PC-3 (cell line): ENCODE results near the gene SPDEF. TPM values are rescaled to one million over a fixed set of nuclear protein-coding genes. Genes with fewer than 3 reads are reported as not detected.
A peak's percentile ranks its signal among the peaks of the same experiment; 100 is the strongest.

ENCODE experiments used
- ATAC-seq: fragments of 200-7000 bp; cut with Tn5 transposase; 2 replicates; pipeline ENCODE4 v1.9.1; 2020; ENCODE audit warnings: mild to moderate bottlenecking, moderate library complexity
- BruUV-seq: library from RNA; stranded (reverse); fragments of 400-500 nt; replicated peaks from 2 replicates; lab custom pipeline; 2021; lab: Mats Ljungman, UMichigan
- CTCF ChIA-PET: fragments of 300-600 bp; sonication (Branson Sonifier 250); formaldehyde crosslinking; loops from one replicate; lab custom pipeline; 2022; ENCODE audit warnings: antibody characterized with exemption; lab: Charles Lee
- POLR2A ChIA-PET: fragments of 300-600 bp; sonication (Branson Sonifier 250); formaldehyde crosslinking; loops from one replicate; lab custom pipeline; 2022; ENCODE audit warnings: antibody characterized with exemption; ENCODE audit not compliant: unreplicated experiment; lab: Charles Lee
- DNase-seq: peaks from one replicate; pipeline ENCODE4 v3.0.0-alpha.2; 2015
- H2AFZ ChIP-seq: fragments of 300-600 bp; sonication (generic); 2 replicates; pipeline ENCODE4 v1.6.0; 2016; ENCODE audit warnings: antibody characterized with exemption, low read length
- H3F3A ChIP-seq: fragments of 300-600 bp; sonication (generic); one replicate; pipeline ENCODE4 v1.6.0; 2017; ENCODE audit warnings: antibody characterized with exemption, low read length, control low read depth, mild to moderate bottlenecking; ENCODE audit not compliant: unreplicated experiment
- H3K27ac ChIP-seq: fragments of 300-600 bp; sonication (generic); 2 replicates; pipeline ENCODE4 v1.5.1; 2016; ENCODE audit warnings: mild to moderate bottlenecking, low read length
- H3K27me3 ChIP-seq: fragments of 300-600 bp; sonication (generic); 2 replicates; pipeline ENCODE4 v1.6.1; 2016; ENCODE audit warnings: low read length, mixed read lengths
- H3K36me3 ChIP-seq: fragments of 300-600 bp; sonication (generic); 2 replicates; pipeline ENCODE4 v1.6.1; 2016; ENCODE audit warnings: low read depth, mixed run types, low read length, mixed read lengths
- H3K4me1 ChIP-seq: fragments of 300-600 bp; sonication (generic); 2 replicates; pipeline ENCODE4 v1.5.1; 2016; ENCODE audit warnings: low read length; ENCODE audit not compliant: insufficient read depth
- H3K4me2 ChIP-seq: fragments of 300-600 bp; sonication (generic); 2 replicates; pipeline ENCODE4 v1.6.0; 2016; ENCODE audit warnings: low read length
- H3K4me3 ChIP-seq: fragments of 300-600 bp; sonication (generic); 2 replicates; pipeline ENCODE4 v1.5.1; 2016; ENCODE audit warnings: mild to moderate bottlenecking, low read length, mixed read lengths
- H3K79me2 ChIP-seq: fragments of 300-600 bp; sonication (generic); 2 replicates; pipeline ENCODE4 v1.6.1; 2017; ENCODE audit warnings: low read length, mixed read lengths
- H3K9ac ChIP-seq: fragments of 300-600 bp; sonication (generic); 2 replicates; pipeline ENCODE4 v1.6.0; 2016; ENCODE audit warnings: mild to moderate bottlenecking, low read length
- H3K9me2 ChIP-seq: fragments of 300-600 bp; sonication (generic); replicated peaks from 2 replicates; pipeline ENCODE4 v1.6.1; 2016; ENCODE audit warnings: mixed run types, low read length, mixed read lengths
- H3K9me3 ChIP-seq: fragments of 300-600 bp; sonication (generic); 2 replicates; pipeline ENCODE4 v1.6.1; 2016; ENCODE audit warnings: low read length, mixed read lengths
- H4K20me1 ChIP-seq: fragments of 300-600 bp; sonication (generic); 2 replicates; pipeline ENCODE4 v1.6.1; 2016; ENCODE audit warnings: low read length, mixed read lengths
- EZH2 ChIP-seq: fragments of 300-600 bp; sonication (generic); IDR thresholded peaks from one replicate; pipeline ENCODE4 v1.6.1; 2017; ENCODE audit warnings: antibody characterized with exemption, mild to moderate bottlenecking, low read length; ENCODE audit not compliant: unreplicated experiment
- EZH2phosphoT487 ChIP-seq: fragments of 300-600 bp; sonication (generic); IDR thresholded peaks from 2 replicates; pipeline ENCODE4 v1.6.1; 2018; ENCODE audit warnings: mild to moderate bottlenecking, antibody characterized with exemption, low read length, borderline replicate concordance
- intact Hi-C: fragments of 100-400 bp; cut with micrococcal nuclease; formaldehyde crosslinking; loops from 2 replicates; pipeline ENCODE4 v1.9.0; 2023
- total RNA-seq: library from RNA; depleted of rRNA; stranded (reverse); fragments of >200 nt; gene quantifications from 2 replicates; pipeline ENCODE4 v1.2.3, GENCODE V29; 2014
- TF ChIP-seq, protein P1 (sequence below): fragments of 300-600 bp; sonication (generic); conservative IDR thresholded peaks from 2 replicates; pipeline ENCODE4 v1.5.1; 2017; ENCODE audit warnings: antibody characterized with exemption, low read depth, mild to moderate bottlenecking, low read length

The SPDEF gene
- total RNA-seq, 1 experiment from 2014 or later, result 190 TPM

DNA sequence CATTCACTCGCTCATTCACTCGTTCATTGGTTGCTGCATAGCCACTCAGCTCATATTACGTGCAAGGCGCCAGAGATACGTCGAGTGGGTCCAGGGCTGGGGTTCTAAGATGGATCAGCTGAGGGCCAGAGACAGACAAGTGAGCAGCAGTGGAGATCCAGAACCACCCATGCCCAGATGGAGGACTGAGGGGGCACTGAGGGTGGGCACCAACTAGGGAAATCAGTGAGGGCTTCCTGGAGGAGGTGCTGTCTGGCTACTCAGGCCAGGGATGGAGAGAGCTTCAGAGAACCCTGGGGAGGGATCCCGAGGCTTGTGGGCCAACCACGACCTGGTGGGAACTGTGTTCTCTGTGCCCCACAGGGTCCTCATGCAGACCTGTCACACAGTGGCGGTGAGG is 364 bp upstream of the SPDEF start:
- Histone ChIP-seq H3K36me3 (peaks cover 7% of the 10 kb centered on the region), H3K9me2 (no peaks in the 10 kb centered on the region), H4K20me1 (no peaks in the 10 kb centered on the region), H3K4me1 (peaks cover 43% of the 10 kb centered on the region), H3K4me2 (peak overlapping the region; percentile 85), H2AFZ (peak overlapping the region; percentile 45; the same call in 1 of the 2 replicates), H3K9me3 (no peaks in the 10 kb centered on the region), H3K79me2 (peaks cover 42% of the 10 kb centered on the region), H3K27ac (peak overlapping the region; percentile 65), H3K9ac (0 out of 2 replicates have a peak overlapping the region, but pooled peaks have one; percentile 65), H3K4me3 (peak overlapping the region; percentile 73), H3F3A (no peaks in the 10 kb centered on the region), H3K27me3 (no peaks in the 10 kb centered on the region)
- TF ChIP-seq EZH2phosphoT487 (no peak), EZH2 (no peak)
- TF ChIP-seq, protein P1, sequence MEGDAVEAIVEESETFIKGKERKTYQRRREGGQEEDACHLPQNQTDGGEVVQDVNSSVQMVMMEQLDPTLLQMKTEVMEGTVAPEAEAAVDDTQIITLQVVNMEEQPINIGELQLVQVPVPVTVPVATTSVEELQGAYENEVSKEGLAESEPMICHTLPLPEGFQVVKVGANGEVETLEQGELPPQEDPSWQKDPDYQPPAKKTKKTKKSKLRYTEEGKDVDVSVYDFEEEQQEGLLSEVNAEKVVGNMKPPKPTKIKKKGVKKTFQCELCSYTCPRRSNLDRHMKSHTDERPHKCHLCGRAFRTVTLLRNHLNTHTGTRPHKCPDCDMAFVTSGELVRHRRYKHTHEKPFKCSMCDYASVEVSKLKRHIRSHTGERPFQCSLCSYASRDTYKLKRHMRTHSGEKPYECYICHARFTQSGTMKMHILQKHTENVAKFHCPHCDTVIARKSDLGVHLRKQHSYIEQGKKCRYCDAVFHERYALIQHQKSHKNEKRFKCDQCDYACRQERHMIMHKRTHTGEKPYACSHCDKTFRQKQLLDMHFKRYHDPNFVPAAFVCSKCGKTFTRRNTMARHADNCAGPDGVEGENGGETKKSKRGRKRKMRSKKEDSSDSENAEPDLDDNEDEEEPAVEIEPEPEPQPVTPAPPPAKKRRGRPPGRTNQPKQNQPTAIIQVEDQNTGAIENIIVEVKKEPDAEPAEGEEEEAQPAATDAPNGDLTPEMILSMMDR, result no peak
- ChIA-PET CTCF (interaction anchor here (0.6 kb wide), 1 partner anchor 548 kb away, joined by 3 read pairs; no protein-coding TSS in a partner anchor), POLR2A (no interaction called here)
- ATAC-seq, result no peak
- no TSS peak for BruUV-seq
- intact Hi-C loops, result no loop called here
- no peak for DNase-seq

DNA sequence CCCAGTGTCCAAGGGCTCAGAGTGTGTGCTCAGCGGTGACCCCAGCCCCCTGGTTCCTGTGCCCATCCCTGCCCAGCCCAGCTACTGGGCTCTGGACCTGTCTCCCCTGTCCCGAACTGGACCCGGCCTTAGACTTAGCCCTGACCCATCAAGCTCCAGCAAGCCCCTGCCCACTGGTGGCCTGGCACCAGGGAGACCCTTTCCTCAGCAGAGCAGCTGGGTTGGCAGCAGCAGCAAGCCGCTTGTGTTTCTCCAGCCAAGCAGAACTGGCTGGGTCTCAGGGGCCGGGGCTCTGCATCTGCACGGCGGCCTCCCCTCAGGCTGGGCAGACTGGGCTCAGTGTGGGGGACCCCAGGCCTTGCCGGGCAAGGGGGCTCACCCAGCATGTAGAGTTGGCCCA is 801 bp downstream of the SPDEF start:
- Histone ChIP-seq H3F3A (no peaks in the 10 kb centered on the region), H3K4me3 (peak overlapping the region; percentile 73), H3K4me2 (peak overlapping the region; percentile 85), H3K9me2 (no peaks in the 10 kb centered on the region), H3K79me2 (peaks cover 54% of the 10 kb centered on the region), H2AFZ (peak overlapping the region; percentile 17; the same call in 1 of the 2 replicates), H4K20me1 (no peaks in the 10 kb centered on the region), H3K27ac (peak overlapping the region; percentile 65), H3K9me3 (no peaks in the 10 kb centered on the region), H3K9ac (peak overlapping the region; percentile 65), H3K36me3 (peaks cover 7% of the 10 kb centered on the region), H3K4me1 (peaks cover 43% of the 10 kb centered on the region), H3K27me3 (no peaks in the 10 kb centered on the region)
- CTCF ChIA-PET, result interaction anchor here (0.6 kb wide), 1 partner anchor 245 kb away, joined by 10 read pairs; no protein-coding TSS in a partner anchor
- intact Hi-C loops, result loop anchor here (2.0 kb wide), 2 partner anchors 29 to 53 kb away; no protein-coding TSS in a partner anchor
- DNase-seq (no peak), ATAC-seq (peak; percentile 7)
- TF ChIP-seq EZH2phosphoT487 (no peak), EZH2 (no peak)
- no TSS peak for BruUV-seq
- POLR2A ChIA-PET, result no interaction called here

DNA sequence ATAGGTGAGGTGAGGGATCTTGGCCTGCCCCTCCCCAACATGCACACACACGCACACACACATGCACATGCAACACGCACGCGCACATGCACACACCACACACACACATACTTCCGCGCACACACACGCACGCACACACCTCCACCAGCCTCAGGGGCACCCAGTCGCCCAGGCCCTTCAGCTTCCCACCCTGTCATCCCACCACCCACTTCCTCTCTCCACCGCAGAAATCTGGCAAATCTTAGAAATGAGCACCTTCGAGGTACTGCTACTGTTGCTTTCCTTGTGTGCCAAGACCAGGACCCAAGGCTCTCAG is 1.2 kb downstream of the SPDEF start:
- peak overlapping the region; percentile 73 for H3K4me3 ChIP-seq
- H3K4me1 ChIP-seq, result peaks cover 43% of the 10 kb centered on the region
- H4K20me1 ChIP-seq, result no peaks in the 10 kb centered on the region
- H3K36me3 ChIP-seq, result peaks cover 7% of the 10 kb centered on the region
- no peaks in the 10 kb centered on the region for H3K27me3 ChIP-seq
- H3K79me2 ChIP-seq, result peaks cover 58% of the 10 kb centered on the region
- TF ChIP-seq EZH2phosphoT487, result no peak
- H3K9me2 ChIP-seq, result no peaks in the 10 kb centered on the region
- TSS peak; percentile 85 for BruUV-seq
- ChIA-PET CTCF (no interaction called here), POLR2A (no interaction called here)
- H3F3A ChIP-seq, result no peaks in the 10 kb centered on the region
- no peaks in the 10 kb centered on the region for H3K9me3 ChIP-seq
- intact Hi-C loops, result loop anchor here (2.0 kb wide), 2 partner anchors 28 to 54 kb away; no protein-coding TSS in a partner anchor
- peak overlapping the region; percentile 65 for H3K27ac ChIP-seq
- H2AFZ ChIP-seq, result peak overlapping the region; percentile 17
- DNase-seq (no peak), ATAC-seq (peak; percentile 15)
- H3K9ac ChIP-seq, result peak overlapping the region; percentile 65
- peak overlapping the region; percentile 85 for H3K4me2 ChIP-seq
